Daoy (cell line): ENCODE results near the gene ZFYVE28. TPM values are rescaled to one million over a fixed set of nuclear protein-coding genes. Genes with fewer than 3 reads are reported as not detected.
A peak's percentile ranks its signal among the peaks of the same experiment; 100 is the strongest.

Source experiments
- DNase-seq: peaks from one replicate; pipeline ENCODE4 v3.0.0-alpha.2; 2015; ENCODE audit warnings: low read depth
- total RNA-seq: library from RNA; depleted of rRNA; stranded (reverse); fragments of >200 nt; shearing (Covaris generic); gene quantifications from 2 replicates; pipeline ENCODE4 v1.2.3, GENCODE V29; 2014

ZFYVE28 gene
- total RNA-seq, 1 experiment from 2014 or later: 0.97 TPM

DNA sequence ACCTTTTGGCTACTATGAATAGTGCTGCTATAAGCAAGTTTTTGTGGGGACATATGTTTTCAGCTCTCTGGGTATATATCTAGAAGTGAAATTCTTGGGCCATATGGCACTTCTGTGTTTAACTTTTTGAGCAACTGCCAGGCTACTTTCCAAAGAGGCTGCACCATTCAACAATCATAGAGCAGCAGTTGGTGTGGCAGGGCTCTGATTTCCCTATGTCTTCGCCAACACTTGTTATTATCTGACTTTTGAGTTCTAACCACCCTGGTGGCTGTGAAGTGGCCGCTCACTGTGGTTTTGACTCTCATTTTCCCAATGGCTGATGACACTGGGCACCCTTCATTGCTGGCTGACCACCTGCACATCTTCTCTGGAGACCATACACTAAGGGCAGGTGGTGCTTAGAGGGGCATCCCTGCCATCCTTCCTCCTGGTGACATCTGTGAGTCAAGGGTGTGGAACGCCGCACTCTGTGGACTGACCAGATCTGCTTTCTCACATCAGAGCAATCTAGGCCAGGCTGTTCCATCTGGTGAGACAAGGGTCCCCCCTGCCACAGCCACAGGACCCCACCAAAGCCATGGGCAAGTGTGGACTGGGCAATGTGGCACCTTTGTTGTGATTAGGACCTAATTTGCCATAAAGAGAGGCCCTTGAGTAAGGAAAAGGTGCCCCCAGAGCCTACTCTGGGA is 49.6 kb downstream of the ZFYVE28 start:
- no peak for DNase-seq

DNA sequence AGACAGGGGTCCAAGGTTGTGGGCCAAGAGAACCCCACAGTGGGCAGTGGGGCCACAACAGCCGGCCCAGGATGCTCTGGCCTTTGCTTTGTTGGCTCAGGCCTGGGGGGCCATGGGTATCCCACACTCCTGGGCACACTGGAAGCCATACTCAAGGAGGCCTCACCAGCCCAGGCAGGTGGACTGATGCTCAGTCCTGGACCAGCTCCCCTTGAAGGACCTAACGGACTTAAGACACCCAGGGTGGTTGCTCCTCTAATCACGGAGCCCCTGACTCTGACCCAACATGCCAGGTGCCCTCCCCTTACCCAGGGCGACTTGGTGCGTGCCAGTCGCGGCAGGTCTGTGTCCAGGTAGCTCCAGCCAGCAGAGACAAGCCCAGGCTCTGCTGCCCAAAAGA is 50.8 kb downstream of the ZFYVE28 start:
- DNase-seq: no peak

DNA sequence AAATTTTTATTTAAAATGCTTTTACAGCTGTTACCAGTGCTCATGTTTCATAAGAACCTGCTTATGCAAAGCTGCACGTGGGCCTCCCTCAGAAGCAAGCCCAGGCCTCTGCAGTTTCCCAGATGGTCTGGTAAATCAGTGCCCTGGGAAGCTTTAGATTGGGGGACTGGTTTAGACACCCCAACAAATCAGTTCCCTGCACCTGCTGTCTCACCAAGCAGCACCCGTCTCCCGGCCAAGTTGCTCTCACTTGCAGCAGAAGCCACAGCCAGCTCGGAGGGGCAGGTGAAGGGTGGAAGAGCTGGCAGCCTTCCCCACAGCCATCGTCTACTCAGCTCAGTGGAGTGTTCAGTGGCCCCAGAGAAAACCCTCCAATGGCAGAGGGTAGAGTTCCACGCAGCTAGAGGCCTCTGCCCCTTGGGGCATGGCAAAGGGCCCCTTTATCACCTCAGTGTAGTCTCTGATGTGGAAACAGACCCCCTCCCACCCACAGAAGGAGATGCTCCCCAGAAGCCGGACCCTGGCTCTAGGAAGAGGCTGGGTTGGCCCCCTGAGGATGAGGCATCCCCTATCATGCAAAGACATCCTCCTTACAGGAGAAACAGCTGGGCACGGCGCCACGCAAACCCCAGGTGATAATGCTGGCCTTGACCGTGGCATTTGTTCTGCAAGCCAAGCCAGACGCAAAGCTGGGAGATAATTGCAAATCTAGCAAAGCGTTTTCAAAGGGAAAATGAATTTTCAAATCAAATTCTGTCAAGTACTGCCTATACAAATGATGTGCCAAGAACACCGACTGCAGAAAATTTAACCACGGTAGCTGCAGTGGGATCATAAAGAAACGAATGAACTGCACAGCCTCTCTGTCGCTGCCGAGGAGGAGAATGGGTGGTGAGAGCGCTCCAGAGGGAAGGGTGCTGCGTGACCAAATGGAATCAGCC is 51.9 kb downstream of the ZFYVE28 start:
- DNase-seq: no peak

DNA sequence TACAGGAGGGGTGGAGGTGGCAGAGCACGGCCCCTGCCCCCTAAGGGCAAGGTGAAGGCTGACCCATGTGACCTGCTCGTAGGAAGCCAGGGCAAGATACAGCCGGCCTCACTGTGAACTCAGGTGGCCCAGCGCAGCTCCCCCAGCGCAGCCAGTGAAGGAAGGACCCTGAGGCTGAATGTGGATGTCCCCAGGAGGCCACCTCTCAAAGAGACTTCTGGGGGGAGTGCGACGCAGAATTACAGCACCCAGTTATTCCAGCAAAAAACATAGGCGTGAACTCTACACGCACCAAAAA is 52.6 kb downstream of the ZFYVE28 start:
- no peak for DNase-seq

DNA sequence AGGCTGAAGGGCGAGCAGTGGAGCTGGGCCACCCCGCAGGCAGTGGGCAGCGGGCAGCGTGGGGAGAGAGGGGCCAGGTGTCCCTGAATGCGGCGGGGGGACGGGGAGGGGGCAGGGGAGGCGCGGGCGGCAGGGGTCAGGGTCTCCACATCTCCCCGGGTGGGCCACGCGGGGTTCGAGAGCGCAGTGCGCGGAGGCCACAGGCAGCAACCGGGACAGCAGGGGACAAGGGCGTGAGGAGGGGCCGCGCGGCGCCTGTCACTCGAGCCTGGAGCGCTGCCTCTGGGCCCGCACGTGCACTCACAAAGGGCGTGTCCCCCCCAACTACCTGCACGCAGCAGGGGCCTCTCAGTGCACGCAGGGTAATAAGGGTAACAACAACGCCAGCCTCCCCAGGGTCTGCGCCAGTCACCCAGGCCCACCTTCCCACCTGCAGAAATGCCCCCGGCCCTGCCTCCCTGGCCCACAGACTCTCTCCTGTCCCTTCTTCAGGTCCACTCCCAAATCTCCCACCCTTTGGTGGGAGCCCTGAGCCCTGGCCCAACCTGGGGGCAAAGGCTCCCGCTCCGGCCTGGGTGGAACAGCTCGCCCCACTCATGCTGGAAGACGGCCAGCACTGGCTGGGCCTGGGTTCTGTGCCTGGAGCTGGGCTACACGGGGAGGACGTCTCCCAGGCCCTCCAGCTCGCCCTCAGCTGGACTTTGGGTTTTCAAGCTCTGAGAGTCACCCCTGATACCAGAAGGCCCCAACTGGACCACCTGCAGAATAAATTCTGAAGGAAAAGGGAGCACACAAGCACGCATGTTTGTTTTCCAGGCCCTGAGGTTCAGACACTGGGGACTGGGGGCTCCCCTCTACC is 53.2 kb downstream of the ZFYVE28 start:
- no peak for DNase-seq

DNA sequence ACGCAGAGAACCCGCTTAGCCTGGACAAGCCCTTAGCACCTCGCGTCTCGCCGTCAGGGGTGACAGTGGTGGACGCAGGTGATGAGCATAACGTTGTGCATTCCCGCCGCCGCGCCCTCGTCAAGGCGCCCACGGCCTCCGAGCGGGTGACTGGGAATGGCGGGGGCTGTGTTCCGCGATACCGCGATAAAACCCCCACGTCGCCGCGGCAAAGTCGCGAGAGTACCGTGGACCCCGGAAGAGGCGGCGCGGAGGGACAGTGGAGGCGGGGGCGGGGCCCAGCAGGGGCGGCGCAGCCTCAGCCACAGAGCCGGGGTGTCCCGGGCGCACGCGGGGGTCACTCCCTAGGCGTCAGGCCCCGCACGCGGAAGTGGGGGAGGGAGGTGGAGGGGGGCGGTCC is 53.8 kb downstream of the ZFYVE28 start:
- peak; percentile 46 for DNase-seq

DNA sequence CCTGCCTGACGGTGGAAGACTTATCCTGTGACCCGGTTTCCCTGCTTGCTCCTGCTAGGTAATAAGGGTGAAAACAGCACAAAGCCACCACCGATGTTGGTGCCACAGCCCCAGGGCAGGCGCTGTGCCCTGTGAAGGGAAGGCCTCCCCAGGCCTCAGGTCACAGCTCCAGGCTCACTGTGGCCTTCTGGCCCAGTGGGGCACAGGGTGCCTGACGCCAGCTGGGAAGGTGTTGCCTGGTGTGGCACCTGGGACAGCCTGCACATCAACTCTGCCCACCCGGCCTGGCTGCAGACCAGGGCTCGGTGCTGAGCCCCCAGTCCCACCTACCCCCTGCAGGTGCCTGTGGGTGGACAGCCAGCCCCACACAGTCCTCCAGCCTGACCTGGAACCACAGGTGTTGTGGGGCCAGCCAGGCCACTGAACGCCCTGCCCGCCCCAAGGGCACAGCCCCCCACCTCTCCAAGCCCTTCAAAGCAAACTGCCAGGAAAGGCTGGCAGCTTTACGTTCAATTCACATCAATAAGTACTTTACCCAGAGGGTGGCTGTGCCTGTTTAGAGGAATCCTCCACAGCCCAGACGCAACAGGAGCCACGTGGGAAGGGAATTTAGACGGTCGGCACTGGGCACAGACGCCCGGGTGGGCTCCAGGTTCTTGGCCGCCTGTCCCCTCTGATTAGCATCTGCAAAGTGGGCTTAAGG is 54.3 kb downstream of the ZFYVE28 start:
- DNase-seq: no peak

DNA sequence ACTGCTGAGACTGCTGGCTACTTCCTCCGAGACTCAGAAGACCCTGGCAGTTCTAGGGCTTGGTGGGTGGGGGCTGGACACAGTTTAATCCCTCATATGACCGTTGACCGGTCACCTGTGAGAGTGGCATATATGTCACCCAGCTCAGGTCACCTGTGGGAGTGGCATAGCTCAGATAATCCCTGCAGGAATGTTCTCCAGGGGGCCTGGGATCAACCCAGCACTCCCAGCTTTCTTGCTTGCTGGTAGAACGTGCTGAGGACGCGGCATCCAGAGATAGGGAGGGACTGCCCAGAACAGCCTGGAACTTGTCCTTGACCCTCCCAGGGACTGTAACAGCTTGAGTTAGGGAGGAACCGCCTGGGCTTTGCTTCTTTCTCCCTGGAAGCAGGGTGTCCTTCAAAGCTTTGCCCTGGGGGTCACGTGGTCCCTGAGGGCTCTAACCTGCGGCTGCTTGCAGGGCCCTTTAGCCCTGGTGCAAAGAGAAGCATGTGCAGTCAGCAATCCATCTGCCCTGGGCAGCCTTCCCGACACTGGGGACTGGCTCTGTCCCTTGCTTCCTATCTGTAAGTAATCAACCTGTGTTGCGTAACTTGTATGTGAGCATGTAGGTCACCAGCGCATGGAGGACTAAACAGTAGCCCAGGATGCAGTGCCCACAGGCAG is 55.3 kb downstream of the ZFYVE28 start:
- no peak for DNase-seq

DNA sequence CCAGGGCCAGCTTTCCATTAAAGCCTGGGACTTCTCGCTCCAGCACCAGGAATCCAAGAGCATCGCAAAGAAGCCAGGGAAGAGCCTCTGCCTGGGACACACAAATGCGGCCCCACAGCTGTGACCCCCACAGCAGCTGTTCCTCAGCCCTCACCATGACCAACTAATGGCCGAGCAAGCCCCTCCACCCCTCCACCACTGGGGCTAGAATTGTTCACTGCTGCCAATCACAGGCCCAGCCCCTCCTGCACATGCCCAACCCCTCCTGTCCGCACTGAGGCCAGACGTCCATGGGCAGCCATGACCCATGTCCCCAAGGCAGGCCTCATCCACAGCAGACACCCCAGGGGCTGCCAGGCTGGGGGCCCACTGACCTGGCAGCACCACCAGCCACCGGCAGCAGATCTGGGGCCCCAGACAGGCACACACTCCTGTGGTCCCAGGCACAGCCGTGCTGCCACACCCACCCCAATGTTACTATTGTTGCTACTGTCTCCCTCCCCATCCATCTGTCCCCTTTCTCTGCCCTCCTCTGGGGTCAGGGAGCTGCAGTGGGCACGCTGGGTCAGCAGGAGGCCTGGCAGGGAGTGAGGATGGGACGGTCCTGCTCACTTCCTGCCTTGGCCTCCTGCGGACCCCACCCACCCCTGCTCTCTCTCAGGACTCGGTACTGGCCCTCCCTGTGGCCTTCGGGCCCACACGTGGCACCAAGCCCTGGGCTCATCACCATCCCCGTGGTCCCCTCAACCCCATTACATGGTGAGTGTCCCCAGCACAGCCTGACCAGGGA is 56.0 kb downstream of the ZFYVE28 start:
- no peak for DNase-seq

DNA sequence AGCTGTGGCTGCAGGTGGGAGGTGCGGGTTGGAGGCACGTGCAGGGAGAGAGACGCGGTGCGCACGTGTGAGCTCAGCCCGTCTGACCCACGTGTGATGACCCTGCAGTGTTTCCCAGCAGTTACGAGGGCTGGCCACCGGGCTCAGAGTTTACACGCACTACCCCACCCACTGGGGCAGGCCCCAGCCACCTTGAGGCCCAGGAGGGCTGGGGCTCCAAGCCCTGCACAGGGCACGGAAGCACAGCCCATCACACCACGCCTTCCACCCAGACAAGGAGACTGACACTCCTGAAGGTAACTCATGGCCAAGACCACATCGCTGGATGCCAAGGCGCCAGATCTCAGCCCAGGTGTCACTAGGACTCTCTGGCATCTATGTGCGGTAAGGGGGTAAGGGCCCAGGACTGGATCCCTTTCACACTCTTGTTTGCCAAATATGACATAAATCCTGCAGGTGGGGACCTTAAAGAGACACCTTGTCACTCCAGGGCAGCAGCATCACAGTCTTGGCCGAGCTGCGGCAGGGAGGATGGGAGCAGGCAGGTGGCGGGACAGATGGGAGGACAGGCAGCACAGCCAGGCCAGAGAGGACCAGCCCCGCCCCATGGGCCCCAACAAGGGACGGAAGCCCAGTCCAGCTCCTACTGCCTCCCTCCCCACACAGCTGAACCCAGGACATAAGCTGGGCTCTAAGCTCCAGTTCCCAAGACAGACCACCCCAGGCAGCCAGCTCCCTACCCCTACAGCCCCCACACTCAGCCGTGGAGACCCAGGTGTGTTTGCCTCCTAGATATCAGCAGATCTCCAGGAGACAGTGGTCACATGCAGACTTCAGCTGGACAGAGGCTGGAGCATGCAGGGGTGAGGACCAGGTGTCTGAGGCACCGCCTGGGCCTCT is 56.8 kb downstream of the ZFYVE28 start:
- no peak for DNase-seq

DNA sequence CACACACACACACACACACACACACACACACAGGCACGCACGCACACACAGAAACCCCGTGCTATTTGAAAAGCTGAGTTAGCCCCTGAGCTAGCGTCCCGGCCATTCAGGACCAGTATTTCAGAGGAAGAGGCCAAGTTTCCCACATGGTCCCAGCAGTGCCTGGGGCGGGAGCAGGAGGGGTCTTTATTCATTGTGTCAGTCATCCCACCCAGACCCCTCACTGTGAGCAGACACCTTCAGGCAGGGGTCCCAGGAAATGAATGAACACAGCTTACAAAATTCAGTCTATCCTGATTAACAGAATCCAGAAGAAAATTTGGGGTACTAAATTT is 58.1 kb downstream of the ZFYVE28 start:
- no peak for DNase-seq

DNA sequence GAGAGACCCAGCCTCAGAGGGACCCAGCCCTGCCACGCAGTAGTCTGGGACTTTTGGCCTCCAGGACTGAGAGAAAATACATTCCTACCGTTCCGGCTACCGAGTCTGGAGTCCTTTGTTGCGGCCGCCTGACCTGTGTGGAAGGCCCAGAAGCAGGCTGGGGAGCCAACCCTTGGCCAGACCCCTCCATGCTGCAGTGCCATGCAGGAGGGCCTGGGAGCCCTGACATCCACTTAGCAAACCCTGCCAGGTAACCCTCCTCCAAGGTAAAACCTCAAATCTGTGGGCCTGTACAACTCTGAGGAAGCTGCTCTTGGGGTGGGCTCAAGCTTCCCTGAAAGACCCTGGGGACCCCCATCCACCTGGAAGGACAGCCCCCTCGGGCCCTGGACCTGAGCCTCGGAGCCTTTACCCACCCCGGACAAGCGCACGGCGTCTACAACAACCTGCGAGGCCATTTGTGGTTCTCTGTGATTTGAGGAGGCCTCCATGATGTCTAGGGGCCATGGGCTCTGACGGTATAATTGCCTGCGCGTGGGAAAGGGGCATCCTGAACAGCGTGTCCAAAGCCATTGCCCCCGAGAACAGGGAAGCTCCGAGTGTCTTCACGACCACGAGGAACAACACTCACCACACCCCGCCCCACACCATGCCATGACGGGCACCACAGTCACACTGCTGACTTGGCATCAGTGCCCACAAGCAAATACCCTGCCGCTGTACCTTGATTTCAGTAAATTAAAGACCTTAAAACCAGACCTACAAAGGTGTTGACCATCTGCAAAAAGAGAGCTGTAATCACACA is 58.7 kb downstream of the ZFYVE28 start:
- DNase-seq: no peak

DNA sequence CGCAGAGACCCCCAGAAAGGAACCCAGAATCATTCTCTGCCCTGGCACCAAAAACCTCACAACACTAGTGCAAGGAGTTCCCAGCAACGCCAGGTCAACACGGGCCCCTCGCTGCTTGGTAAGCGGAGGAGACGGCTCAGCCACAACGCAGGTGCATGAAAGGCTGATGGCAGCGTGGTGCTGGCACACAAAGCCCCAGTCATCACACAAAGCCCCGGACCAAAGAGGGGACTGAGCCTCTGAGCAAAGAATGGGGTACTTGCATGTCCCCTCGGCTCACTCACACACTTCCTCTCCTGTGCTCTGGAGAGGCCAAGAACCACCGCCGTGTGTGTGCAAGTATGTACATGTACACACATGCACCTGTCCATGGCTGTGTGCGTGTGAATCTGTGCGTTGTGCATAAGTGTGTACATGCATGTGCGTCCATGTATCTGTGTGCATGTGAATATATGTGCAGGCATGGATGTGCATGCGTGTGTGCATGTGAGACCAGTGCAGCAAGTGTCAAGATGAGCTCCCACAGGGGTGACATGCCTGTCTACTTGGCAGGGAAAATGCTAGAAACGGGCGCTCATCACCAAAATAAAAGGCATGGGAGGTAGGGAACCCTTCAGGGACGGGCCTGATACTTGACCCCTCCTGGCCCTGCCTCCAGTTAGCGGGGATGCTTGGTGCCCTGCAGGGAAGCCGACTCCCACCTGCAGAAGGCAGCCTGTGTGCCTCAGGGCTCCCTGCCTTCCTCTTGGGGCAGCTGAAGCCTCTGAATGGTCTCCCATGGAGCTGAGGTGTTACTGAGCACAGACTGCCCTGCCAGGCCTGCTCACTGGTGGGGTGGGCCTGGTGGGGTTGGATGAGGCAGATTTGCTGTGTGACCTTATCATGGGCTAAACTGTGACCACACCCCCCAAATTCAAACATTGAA is 60.4 kb downstream of the ZFYVE28 start:
- no peak for DNase-seq

DNA sequence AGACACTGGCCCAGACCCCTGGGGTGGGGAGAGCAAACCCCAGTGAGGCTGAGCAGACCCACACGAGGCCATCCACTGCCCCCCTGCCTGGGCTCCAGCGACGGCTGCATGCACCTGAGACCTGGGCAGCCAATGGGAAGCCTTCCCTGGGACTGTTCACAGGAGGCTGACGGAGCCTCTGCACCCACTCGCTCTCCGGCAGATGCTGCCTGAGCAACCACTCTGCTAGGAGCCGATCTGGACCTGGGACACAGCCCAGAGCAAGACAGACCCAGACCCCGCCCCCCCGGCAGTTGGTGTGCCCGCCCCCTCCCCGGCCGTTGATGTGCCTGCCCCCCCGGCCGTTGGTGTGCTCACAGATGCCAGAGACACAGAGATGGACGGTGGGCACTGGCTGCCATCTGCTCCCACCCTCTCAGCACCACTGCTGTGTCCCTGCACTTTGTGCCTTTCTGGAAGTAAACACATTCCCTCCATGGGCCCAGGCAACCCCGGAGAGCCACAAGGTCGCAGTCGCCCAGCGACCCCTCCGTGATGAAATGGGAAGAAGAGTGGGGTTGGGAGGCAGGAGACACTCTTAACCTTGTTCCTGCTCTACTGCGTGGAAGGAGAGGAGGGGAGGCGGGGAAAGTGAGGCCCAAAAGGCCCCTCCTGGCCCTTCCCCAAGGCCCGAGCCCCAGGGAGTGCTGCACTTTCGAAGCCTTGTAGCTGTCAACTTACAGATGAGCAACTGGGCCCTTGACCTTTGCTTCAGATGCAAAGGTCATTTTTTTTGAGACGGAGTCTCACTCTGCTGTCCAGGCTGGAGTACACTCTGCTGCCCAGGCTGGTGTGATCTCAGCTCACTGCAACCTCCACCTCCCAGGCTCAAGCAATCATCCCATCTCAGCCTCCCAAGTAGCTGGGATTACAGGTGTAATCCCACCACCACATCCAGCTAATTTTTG is 62.0 kb downstream of the ZFYVE28 start:
- no peak for DNase-seq

DNA sequence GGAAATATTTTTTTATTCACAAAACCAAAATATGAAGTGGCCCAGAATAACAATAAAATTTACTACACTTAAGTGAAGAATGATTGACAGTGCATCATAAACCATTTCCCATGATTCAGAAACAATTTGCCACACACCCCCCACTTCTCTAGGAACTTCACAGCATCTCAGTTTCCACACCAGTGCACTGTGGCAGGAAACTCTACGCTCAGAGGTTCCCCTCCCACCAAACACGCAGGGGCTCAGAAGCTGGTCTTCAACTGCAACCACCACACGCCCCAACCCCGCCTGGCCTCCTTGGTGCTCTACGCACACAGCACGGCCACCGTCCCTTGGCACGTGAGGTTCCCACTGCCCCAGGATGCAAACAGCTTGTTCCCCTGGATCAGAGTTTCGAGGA is 63.7 kb downstream of the ZFYVE28 start:
- DNase-seq: no peak

DNA sequence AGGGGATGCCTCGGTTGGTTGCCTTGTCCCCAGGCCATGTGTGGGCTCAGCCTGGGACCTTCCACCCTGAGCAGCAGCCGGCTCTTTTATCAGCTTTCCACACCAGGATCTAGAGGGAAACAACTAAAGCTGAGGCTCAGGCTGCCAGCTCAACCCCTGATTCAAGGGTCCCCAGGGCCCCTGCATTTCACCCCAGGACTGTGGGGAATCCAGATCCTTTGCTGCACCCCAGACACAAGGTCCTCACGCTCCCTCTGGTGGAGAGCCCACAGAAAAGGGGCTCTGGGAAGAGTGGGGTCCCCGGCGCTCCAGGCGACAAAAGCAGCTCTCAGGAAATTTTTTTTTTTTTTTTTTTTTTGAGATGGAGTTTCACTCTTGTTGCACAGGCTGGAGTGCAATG is 64.3 kb downstream of the ZFYVE28 start:
- no peak for DNase-seq
